ENCODE measurements around the gene MPRIP.

Gene MPRIP

GRCh38 chr17:17103160-17103559 lies 60.9 kb downstream of the MPRIP start:
- Histone ChIP-seq H3K4me1 (ENCODE audit: control insufficient read depth, insufficient read depth, low read length, unreplicated experiment) (peaks cover 30% of the 10 kb centered on the region), H3K4me3 (ENCODE audit: low read depth, low read length) (no peak overlapping the region), H3K79me2 (ENCODE audit: control insufficient read depth, insufficient read depth, low read length, unreplicated experiment) (peaks cover 85% of the 10 kb centered on the region), H3K36me3 (ENCODE audit: insufficient read depth, low read length) (peaks cover 8% of the 10 kb centered on the region; the same call in 1 of the 2 replicates), H3K27ac (ENCODE audit: low read depth, low read length) (no peak overlapping the region), H2AFZ (ENCODE audit: low read length, unreplicated experiment) (no peak overlapping the region), H3K27me3 (ENCODE audit: insufficient read depth, low read length) (no peaks in the 10 kb centered on the region)

GRCh38 chr17:17104036-17104435 lies 61.8 kb downstream of the MPRIP start:
- H3K27ac ChIP-seq (ENCODE audit: low read depth, low read length): no peak overlapping the region
- H3K4me3 ChIP-seq (ENCODE audit: low read depth, low read length): no peak overlapping the region
- H3K79me2 ChIP-seq (ENCODE audit: control insufficient read depth, insufficient read depth, low read length, unreplicated experiment): peaks cover 84% of the 10 kb centered on the region
- H3K27me3 ChIP-seq (ENCODE audit: insufficient read depth, low read length): no peaks in the 10 kb centered on the region
- no peak overlapping the region for H2AFZ ChIP-seq (ENCODE audit: low read length, unreplicated experiment)
- peaks cover 8% of the 10 kb centered on the region; the same call in 1 of the 2 replicates for H3K36me3 ChIP-seq (ENCODE audit: insufficient read depth, low read length)
- H3K4me1 ChIP-seq (ENCODE audit: control insufficient read depth, insufficient read depth, low read length, unreplicated experiment): peaks cover 30% of the 10 kb centered on the region

GRCh38 chr17:17104494-17104893 lies 62.2 kb downstream of the MPRIP start:
- H3K4me1 ChIP-seq (ENCODE audit: control insufficient read depth, insufficient read depth, low read length, unreplicated experiment): peaks cover 32% of the 10 kb centered on the region
- no peak overlapping the region for H2AFZ ChIP-seq (ENCODE audit: low read length, unreplicated experiment)
- H3K27me3 ChIP-seq (ENCODE audit: insufficient read depth, low read length): no peaks in the 10 kb centered on the region
- peaks cover 8% of the 10 kb centered on the region; the same call in 1 of the 2 replicates for H3K36me3 ChIP-seq (ENCODE audit: insufficient read depth, low read length)
- H3K4me3 ChIP-seq (ENCODE audit: low read depth, low read length): no peak overlapping the region
- H3K79me2 ChIP-seq (ENCODE audit: control insufficient read depth, insufficient read depth, low read length, unreplicated experiment): peaks cover 84% of the 10 kb centered on the region
- H3K27ac ChIP-seq (ENCODE audit: low read depth, low read length): no peak overlapping the region

GRCh38 chr17:17105976-17106375 lies 63.7 kb downstream of the MPRIP start:
- Histone ChIP-seq H3K27ac (ENCODE audit: low read depth, low read length) (no peak overlapping the region), H3K4me3 (ENCODE audit: low read depth, low read length) (no peak overlapping the region), H2AFZ (ENCODE audit: low read length, unreplicated experiment) (no peak overlapping the region), H3K79me2 (ENCODE audit: control insufficient read depth, insufficient read depth, low read length, unreplicated experiment) (peaks cover 84% of the 10 kb centered on the region), H3K36me3 (ENCODE audit: insufficient read depth, low read length) (peaks cover 8% of the 10 kb centered on the region; the same call in 1 of the 2 replicates), H3K4me1 (ENCODE audit: control insufficient read depth, insufficient read depth, low read length, unreplicated experiment) (peaks cover 37% of the 10 kb centered on the region), H3K27me3 (ENCODE audit: insufficient read depth, low read length) (no peaks in the 10 kb centered on the region)

GRCh38 chr17:17106756-17107155 lies 64.5 kb downstream of the MPRIP start:
- H3K79me2 ChIP-seq (ENCODE audit: control insufficient read depth, insufficient read depth, low read length, unreplicated experiment): peaks cover 91% of the 10 kb centered on the region

GRCh38 chr17:17107281-17107680 lies 65.0 kb downstream of the MPRIP start:
- H3K27me3 ChIP-seq (ENCODE audit: insufficient read depth, low read length): no peaks in the 10 kb centered on the region
- no peak overlapping the region for H3K4me3 ChIP-seq (ENCODE audit: low read depth, low read length)
- H3K79me2 ChIP-seq (ENCODE audit: control insufficient read depth, insufficient read depth, low read length, unreplicated experiment): peaks cover 94% of the 10 kb centered on the region
- no peak overlapping the region for H2AFZ ChIP-seq (ENCODE audit: low read length, unreplicated experiment)
- peaks cover 8% of the 10 kb centered on the region; the same call in 1 of the 2 replicates for H3K36me3 ChIP-seq (ENCODE audit: insufficient read depth, low read length)
- no peak overlapping the region for H3K27ac ChIP-seq (ENCODE audit: low read depth, low read length)
- peaks cover 37% of the 10 kb centered on the region for H3K4me1 ChIP-seq (ENCODE audit: control insufficient read depth, insufficient read depth, low read length, unreplicated experiment)

More at GRCh38 chr17:17106756-17107155, 64.5 kb downstream of the MPRIP start:
- Histone ChIP-seq H2AFZ (ENCODE audit: low read length, unreplicated experiment) (no peak overlapping the region), H3K4me3 (ENCODE audit: low read depth, low read length) (no peak overlapping the region), H3K27me3 (ENCODE audit: insufficient read depth, low read length) (no peaks in the 10 kb centered on the region), H3K36me3 (ENCODE audit: insufficient read depth, low read length) (peaks cover 8% of the 10 kb centered on the region; the same call in 1 of the 2 replicates), H3K27ac (ENCODE audit: low read depth, low read length) (no peak overlapping the region), H3K4me1 (ENCODE audit: control insufficient read depth, insufficient read depth, low read length, unreplicated experiment) (peaks cover 37% of the 10 kb centered on the region)

GRCh38 chr17:17107891-17108431 lies 65.7 kb downstream of the MPRIP start:
- Histone ChIP-seq H3K4me3 (ENCODE audit: low read depth, low read length) (no peak overlapping the region), H3K27ac (ENCODE audit: low read depth, low read length) (no peak overlapping the region), H3K79me2 (ENCODE audit: control insufficient read depth, insufficient read depth, low read length, unreplicated experiment) (peaks cover 94% of the 10 kb centered on the region), H2AFZ (ENCODE audit: low read length, unreplicated experiment) (no peak overlapping the region), H3K36me3 (ENCODE audit: insufficient read depth, low read length) (peaks cover 8% of the 10 kb centered on the region; the same call in 1 of the 2 replicates), H3K4me1 (ENCODE audit: control insufficient read depth, insufficient read depth, low read length, unreplicated experiment) (peaks cover 37% of the 10 kb centered on the region), H3K27me3 (ENCODE audit: insufficient read depth, low read length) (no peaks in the 10 kb centered on the region)

GRCh38 chr17:17108451-17109049 lies 66.3 kb downstream of the MPRIP start:
- Histone ChIP-seq H3K36me3 (ENCODE audit: insufficient read depth, low read length) (peaks cover 8% of the 10 kb centered on the region; the same call in 1 of the 2 replicates), H3K27me3 (ENCODE audit: insufficient read depth, low read length) (no peaks in the 10 kb centered on the region), H3K79me2 (ENCODE audit: control insufficient read depth, insufficient read depth, low read length, unreplicated experiment) (peaks cover 94% of the 10 kb centered on the region), H3K4me3 (ENCODE audit: low read depth, low read length) (no peak overlapping the region), H3K4me1 (ENCODE audit: control insufficient read depth, insufficient read depth, low read length, unreplicated experiment) (peaks cover 37% of the 10 kb centered on the region), H3K27ac (ENCODE audit: low read depth, low read length) (no peak overlapping the region), H2AFZ (ENCODE audit: low read length, unreplicated experiment) (no peak overlapping the region)

- H3K4me1 ChIP-seq (ENCODE audit: control insufficient read depth, insufficient read depth, low read length, unreplicated experiment): peaks cover 38% of the 10 kb centered on the region
- no peak overlapping the region for H2AFZ ChIP-seq (ENCODE audit: low read length, unreplicated experiment)
- no peak overlapping the region for H3K4me3 ChIP-seq (ENCODE audit: low read depth, low read length)
- H3K79me2 ChIP-seq (ENCODE audit: control insufficient read depth, insufficient read depth, low read length, unreplicated experiment): peaks cover 92% of the 10 kb centered on the region
- no peak overlapping the region for H3K27ac ChIP-seq (ENCODE audit: low read depth, low read length)
- peaks cover 8% of the 10 kb centered on the region; the same call in 1 of the 2 replicates for H3K36me3 ChIP-seq (ENCODE audit: insufficient read depth, low read length)
- no peaks in the 10 kb centered on the region for H3K27me3 ChIP-seq (ENCODE audit: insufficient read depth, low read length)
These were observed 67.0 kb downstream of the MPRIP start for GRCh38 chr17:17109256-17109655.

- Histone ChIP-seq H3K79me2 (ENCODE audit: control insufficient read depth, insufficient read depth, low read length, unreplicated experiment) (peaks cover 94% of the 10 kb centered on the region), H3K27me3 (ENCODE audit: insufficient read depth, low read length) (no peaks in the 10 kb centered on the region), H3K4me1 (ENCODE audit: control insufficient read depth, insufficient read depth, low read length, unreplicated experiment) (peaks cover 44% of the 10 kb centered on the region), H3K4me3 (ENCODE audit: low read depth, low read length) (no peak overlapping the region), H3K27ac (ENCODE audit: low read depth, low read length) (no peak overlapping the region), H2AFZ (ENCODE audit: low read length, unreplicated experiment) (no peak overlapping the region), H3K36me3 (ENCODE audit: insufficient read depth, low read length) (peaks cover 8% of the 10 kb centered on the region; the same call in 1 of the 2 replicates)
These were observed 67.7 kb downstream of the MPRIP start for GRCh38 chr17:17109907-17110306.

- Histone ChIP-seq H3K36me3 (ENCODE audit: insufficient read depth, low read length) (peaks cover 8% of the 10 kb centered on the region; the same call in 1 of the 2 replicates), H3K27me3 (ENCODE audit: insufficient read depth, low read length) (no peaks in the 10 kb centered on the region), H3K27ac (ENCODE audit: low read depth, low read length) (no peak overlapping the region), H2AFZ (ENCODE audit: low read length, unreplicated experiment) (no peak overlapping the region), H3K4me3 (ENCODE audit: low read depth, low read length) (no peak overlapping the region), H3K4me1 (ENCODE audit: control insufficient read depth, insufficient read depth, low read length, unreplicated experiment) (peaks cover 44% of the 10 kb centered on the region), H3K79me2 (ENCODE audit: control insufficient read depth, insufficient read depth, low read length, unreplicated experiment) (peaks cover 94% of the 10 kb centered on the region)
These were observed 68.3 kb downstream of the MPRIP start for GRCh38 chr17:17110520-17110919.
